H1 (cell line): ENCODE results near the gene SRGAP3. TPM values are rescaled to one million over a fixed set of nuclear protein-coding genes. Genes with fewer than 3 reads are reported as not detected.

ENCODE experiments used
- CHD7 ChIP-seq: fragments of 300-600 bp; sonication (generic); IDR thresholded peaks from 2 replicates; pipeline ENCODE4 v1.7.1; 2012; ENCODE audit warnings: low read length, moderate library complexity, mild to moderate bottlenecking, inconsistent platforms; ENCODE audit not compliant: insufficient replicate concordance
- HDAC6 ChIP-seq: IDR thresholded peaks from one replicate; pipeline ENCODE4 v1.7.1; 2012; ENCODE audit warnings: low read depth, mild to moderate bottlenecking, inconsistent platforms, low read length, moderate library complexity
- JUND ChIP-seq: IDR thresholded peaks from 2 replicates; pipeline ENCODE4 v1.6.1; 2011; ENCODE audit warnings: mild to moderate bottlenecking, improper control_type of control experiment, low read length
- KDM5A ChIP-seq: fragments of 200-600 bp; IDR thresholded peaks from 2 replicates; pipeline ENCODE4 v1.7.1; 2012; ENCODE audit warnings: mild to moderate bottlenecking, low read length, inconsistent platforms, mixed read lengths
- POLR2AphosphoS5 ChIP-seq: IDR thresholded peaks from 2 replicates; pipeline ENCODE4 v1.6.1; 2011; ENCODE audit warnings: low read depth, low read length
- RAD21 ChIP-seq, 2 experiments: IDR thresholded peaks in 1 of 2; conservative IDR thresholded peaks in 1 of 2; 2 replicates each; pipeline ENCODE4 v1.6.1; 2011; ENCODE audit warnings: low read depth in 2 of 2, low read length in 2 of 2, improper control_type of control experiment in 1 of 2, inconsistent platforms in 1 of 2, mild to moderate bottlenecking in 1 of 2, moderate library complexity in 1 of 2
- RXRA ChIP-seq: IDR thresholded peaks from 2 replicates; pipeline ENCODE4 v1.6.1; 2011; ENCODE audit warnings: low read depth, mild to moderate bottlenecking, low read length, moderate library complexity; ENCODE audit not compliant: insufficient read depth
- SUZ12 ChIP-seq: fragments of 200-600 bp; sonication (generic); IDR thresholded peaks from 2 replicates; pipeline ENCODE4 v1.6.1; 2012; ENCODE audit warnings: mild to moderate bottlenecking, inconsistent platforms, low read length, moderate library complexity, mixed read lengths
- TAF1 ChIP-seq: IDR thresholded peaks from 2 replicates; pipeline ENCODE4 v1.6.1; 2011; ENCODE audit warnings: mild to moderate bottlenecking, low read depth, low read length
- TEAD4 ChIP-seq: IDR thresholded peaks from 2 replicates; pipeline ENCODE4 v1.6.1; 2012; ENCODE audit warnings: low read depth, low read length, inconsistent platforms, mixed read lengths
- polyA plus RNA-seq, 7 experiments: library from polyadenylated mRNA; depleted of rRNA in 3 of 7; stranded (reverse) in 5 of 7; unstranded in 2 of 7; fragments of >200 nt in 5 of 7; fragments of 200-250 nt in 2 of 7; gene quantifications; 1 replicate in 5 of 7; 2 replicates in 1 of 7; 4 replicates in 1 of 7; pipeline versions ENCODE4 v1.2.1 to v1.2.3, GENCODE V29; 2011 to 2013; ENCODE audit warnings: missing spikeins in 2 of 7, mixed read lengths in 2 of 7
- total RNA-seq: library from RNA; stranded (reverse); fragmentation: NEBNext Ultra II Directional; extraction: Animal tissue kit (Norgen Biotek cat#: 25700); gene quantifications from 2 replicates; pipeline ENCODE4 v1.2.1, GENCODE V29; 2021

Gene SRGAP3
- total and polyA plus RNA-seq, 2 of the 8 experiments (the other 6 are each of a cell fraction or from before 2014, with no cell fraction given) = 5.8 to 11.4 TPM

- no peak for TF ChIP-seq CHD7
- TF ChIP-seq RXRA = no peak
- TF ChIP-seq SUZ12 = no peak
- TF ChIP-seq POLR2AphosphoS5 = no peak
- no peak for TF ChIP-seq RAD21 (IDR thresholded peaks at IDR 0.05 in 1 of 2, conservative IDR thresholded peaks at IDR 0.05 in 1 of 2; ENCODE audit: low read depth in 2 of 2, low read length in 2 of 2)
- no peak for TF ChIP-seq JUND
- no peak for TF ChIP-seq HDAC6
- no peak for TF ChIP-seq TAF1
- TF ChIP-seq KDM5A = no peak
- TF ChIP-seq TEAD4 = no peak
Measured at GRCh38 chr3:9199775-9200174, 49.7 kb downstream of the SRGAP3 start (continued).
